HTERT RPE-1 (cell line): ENCODE data around the gene FRMD8.
"Not testable (repeated sequence)": the region's sequence is repeated elsewhere in the genome, so short reads cannot be mapped to it uniquely, and the experiment has no call there.

Experiments used
- in situ Hi-C: fragments of 300-500 bp; cut with MboI; formaldehyde crosslinking; loops from 4 replicates; pipeline ENCODE4 v1.14.3; 2020; ENCODE audit warnings: low sequenced_read_pairs

The FRMD8 gene

DNA sequence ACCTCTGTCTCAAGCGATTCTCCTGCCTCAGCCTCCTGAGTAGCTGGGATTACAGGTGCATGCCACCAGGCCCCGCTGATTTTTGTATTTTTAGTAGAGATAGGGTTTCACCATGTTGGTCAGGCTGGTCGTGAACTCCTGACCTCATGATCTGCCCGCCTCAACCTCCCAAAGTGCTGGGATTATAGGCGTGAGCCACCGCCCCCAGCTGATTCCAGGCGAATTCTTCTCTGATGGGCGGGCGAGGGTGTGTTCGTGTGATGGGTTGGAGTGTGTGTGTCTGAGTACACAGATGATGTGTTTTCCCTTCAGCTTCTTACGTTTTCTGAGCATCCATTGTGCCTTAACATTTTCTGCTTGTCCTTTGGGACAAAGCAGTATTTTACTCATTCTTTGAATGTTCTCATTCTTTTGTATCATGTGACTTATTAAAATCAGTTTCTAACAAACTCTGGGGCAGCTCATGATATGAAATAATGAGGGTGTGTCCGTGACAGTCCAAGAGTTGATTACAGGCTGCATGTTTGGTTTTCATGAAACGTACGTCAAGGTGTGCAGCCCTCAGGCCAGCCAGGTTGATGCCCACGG, 26.7 kb downstream of the FRMD8 start:
- in situ Hi-C loops: not testable (repeated sequence)

DNA sequence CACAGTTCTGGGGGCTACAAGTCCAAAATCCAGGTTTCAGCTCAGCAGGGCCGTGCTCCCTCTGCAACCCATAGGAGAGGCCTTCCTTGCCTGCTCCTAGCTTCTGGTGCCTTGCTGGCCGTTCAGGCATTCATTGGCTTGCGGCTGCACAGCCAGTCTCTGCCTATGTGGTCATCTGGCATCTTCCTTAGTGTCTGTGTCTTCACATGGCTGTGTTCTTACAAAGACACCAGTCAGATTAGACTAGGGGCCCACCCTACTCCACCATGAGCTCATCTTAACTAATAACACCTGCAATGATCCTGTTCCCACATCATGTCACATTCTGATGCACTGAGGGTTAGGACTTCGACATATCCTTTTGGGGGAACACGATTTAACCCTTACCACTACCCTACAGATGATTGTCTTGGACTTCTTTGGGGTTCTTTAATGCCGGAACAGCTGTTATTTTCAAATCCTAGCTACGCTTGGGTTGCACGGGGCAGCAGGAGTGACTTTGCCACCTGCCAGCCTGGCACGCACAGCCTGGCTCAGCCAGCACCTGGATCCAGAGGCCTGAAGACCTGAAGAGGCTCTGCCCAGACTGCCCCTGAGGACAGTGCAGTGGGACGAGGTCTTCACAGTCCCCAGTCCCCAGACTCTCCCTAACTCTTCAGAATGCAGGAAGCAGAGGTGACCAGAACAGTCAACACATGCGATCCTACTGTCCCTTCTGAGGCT, 28.5 kb downstream of the FRMD8 start:
- in situ Hi-C loops: no loop called here

DNA sequence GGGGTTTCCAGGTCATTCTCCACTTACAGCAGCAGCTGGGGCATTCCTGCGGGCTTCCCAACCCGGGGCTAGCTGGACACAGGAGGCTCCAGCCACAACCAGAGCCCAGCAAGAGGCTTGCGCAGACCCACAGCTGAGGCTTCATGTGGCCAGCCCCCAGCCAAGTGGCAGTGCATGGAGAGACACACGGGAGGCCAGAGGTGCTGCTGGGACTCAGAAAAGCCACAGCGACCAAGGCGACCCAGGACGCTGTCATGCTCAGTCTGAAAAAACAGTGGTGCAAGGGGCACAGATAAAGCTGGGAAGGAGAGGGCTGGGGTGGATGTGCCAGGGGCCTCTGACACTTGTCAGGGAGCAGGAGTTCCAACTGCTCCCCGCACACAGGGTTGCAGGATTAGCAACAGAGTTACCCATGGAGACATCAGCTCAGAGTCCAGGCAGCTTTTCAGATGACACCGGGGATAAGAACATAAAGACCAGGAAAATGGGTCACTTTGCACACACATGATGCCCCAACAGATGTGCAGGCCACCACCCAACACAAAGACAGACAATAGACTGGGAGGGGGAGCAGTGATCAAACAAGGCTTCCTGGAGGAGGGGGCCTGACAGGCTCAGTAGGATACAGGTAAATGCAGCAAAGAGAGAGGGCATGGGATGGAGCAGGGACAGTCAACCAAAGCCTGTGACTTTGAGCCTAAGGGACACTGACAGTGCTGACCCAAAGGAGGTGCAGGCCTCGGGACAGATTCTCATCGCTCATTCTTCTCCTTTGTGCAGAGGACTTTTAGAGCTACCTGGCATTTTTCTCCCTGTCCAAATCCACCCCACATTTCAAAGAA, 29.3 kb downstream of the FRMD8 start:
- in situ Hi-C loops: no loop called here

DNA sequence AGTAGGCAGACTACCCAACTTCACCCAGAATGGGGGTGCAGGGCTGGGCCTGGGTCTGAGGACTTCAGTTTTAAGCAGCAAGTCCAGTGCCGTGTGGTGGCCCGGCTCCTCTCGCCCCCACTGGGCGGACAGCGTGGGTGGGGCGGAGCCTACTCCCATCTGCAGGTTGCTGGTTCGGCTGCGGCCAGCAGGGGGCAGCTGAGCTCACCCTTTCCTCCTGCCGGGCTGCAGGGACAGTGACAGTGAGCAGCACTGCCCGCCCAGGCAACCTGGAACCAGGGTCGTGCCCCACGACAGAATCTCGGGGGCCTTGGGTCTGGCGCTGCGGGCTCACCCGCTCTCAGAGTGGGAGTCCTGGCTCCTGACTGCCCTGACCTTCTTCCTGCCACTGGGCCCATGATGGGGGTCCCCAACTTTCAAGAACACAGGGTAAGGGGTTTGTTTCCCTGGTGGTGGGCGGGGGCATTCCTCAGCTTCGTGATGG, 29.9 kb downstream of the FRMD8 start:
- in situ Hi-C loops: no loop called here

DNA sequence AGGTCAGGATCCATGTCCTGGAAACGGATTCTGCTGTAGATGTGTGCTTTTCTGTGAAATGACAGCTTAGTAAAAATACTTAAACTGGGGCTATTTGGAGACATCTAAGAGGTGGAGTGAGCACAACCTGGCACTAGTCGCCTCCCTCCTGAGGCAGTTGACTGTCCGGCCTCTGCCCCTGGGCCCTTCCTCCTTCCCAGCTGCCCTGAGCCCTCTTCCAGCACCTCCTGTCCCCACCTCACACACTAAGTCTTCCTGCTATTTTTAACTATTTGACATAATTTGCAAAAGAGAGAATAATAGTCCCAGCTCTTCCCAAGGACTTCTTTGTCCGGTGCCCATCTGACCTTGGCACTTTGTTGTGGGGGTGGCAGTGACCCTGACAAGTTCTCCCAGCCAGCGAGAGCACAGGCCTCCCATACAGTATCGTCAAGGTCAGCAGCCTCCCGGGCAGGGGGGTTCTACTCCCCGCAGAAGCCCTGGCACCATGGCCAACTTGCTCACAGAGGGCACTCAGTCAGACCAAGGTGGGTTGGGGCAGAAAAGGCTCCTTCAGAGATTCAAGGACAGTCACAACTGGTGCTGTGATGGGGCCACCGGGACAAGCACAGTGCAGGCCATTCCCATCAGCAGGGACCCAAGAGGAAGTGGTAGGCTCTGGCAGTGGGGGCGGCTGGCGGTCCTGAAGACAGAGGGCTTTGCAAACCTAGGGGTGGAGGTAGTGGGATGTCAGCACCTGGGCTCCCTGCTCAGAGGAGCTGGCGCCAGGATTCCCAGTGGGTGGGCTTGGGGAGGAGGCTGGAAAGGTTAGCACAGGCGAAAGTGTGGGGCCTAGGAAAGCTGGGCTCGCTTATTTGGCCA, 30.6 kb downstream of the FRMD8 start:
- in situ Hi-C loops: no loop called here

DNA sequence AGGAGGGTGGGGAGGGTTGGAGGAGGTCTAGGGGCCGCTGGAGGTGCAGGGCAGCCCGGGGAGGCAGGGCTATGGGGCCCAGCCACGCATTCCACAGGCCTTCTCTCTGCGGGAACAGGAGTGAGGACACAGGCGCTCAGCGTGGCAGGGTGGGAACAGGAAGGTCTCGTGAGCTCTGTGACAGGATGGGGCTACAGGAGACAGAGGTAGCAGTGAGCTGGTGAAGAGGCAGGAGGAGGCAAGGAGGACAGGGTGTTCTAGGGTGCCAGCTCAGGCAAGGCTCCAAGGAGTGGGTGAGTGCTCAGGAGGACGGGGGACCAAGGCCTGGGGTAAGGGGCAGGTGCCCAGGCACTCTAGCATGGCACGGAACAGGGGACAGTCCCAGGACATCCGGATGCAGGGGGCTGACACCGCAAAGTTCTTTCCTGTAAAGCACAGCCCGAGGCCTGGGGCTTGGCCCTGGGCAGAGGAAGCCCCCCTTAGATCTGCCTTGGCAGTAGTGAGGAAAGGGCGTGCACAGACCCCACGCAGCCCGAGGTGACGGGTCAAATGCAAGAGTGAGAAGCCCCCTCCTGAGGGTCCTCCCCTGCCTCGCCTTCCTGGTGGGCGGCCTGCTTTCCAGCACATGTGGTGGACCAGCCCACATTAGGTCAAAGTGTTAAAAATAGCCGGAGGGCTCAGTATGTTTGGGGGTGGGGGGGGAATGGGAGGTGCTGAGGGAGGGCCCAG, 31.4 kb downstream of the FRMD8 start:
- in situ Hi-C loops: no loop called here

DNA sequence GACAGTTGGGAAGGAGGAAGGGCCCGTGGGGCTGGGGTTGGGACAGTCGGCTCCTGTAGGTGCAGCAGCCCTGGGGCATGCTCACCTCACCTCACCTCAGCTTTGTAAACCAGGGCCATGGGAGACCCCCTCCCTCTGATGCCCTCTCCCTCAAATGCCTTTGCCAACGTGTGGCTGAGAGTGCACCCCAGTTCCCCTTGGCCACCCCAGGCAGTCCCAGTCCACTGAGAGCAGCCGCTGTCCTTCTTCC, 31.9 kb downstream of the FRMD8 start:
- in situ Hi-C loops: no loop called here

DNA sequence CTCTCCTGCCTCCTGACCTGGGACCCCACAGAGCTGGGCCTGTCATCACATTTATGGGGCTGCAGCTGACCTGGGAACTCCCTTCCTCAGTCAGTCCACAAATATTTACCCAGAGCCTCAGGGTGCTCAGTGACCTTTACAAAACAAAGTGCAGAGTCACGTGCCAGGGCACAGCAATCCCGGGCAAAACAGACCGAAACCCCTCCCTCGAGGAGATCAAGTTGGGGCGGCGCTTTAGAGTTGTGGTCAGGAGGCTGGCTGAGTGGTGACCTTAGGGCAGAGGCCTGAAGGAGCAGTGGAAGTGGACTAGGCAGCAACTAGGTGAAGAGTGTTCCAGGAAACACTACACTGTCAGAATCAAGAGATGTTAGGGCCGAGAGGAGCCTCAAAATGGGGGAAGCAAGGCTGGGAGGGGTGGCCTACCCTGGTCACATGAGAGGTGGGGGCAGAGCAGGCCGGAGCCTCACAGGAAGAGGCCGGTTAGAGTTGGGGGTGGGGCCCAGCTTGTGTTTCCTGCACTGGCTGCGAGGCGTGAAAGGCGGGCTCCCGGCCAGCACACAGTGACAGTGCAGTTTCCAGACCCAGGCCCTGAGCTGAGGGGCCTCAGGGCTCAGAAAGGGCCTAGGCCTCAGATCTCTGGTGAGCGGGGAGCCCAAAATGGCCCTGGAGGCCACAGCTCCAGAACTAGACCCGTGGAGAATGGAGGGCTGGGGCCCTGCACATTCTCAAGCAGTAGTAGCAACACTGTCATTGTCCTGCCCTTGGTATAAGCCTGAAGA, 32.4 kb downstream of the FRMD8 start:
- in situ Hi-C loops: no loop called here

DNA sequence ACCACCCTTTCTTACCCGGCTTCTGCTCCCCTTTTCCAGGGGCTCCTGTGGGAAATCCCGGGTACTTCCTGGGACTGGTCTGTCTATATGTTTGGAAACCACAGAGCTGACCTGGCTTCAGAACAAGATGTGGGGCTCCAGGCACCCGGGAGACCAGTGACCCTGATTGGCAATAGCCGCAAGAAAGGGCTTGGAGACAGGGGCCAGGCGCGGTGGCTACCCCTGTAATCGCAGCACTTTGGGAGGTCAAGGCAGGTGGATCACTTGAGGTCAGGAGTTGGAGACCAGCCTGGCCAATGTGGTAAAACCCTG, 33.0 kb downstream of the FRMD8 start:
- in situ Hi-C loops: no loop called here

DNA sequence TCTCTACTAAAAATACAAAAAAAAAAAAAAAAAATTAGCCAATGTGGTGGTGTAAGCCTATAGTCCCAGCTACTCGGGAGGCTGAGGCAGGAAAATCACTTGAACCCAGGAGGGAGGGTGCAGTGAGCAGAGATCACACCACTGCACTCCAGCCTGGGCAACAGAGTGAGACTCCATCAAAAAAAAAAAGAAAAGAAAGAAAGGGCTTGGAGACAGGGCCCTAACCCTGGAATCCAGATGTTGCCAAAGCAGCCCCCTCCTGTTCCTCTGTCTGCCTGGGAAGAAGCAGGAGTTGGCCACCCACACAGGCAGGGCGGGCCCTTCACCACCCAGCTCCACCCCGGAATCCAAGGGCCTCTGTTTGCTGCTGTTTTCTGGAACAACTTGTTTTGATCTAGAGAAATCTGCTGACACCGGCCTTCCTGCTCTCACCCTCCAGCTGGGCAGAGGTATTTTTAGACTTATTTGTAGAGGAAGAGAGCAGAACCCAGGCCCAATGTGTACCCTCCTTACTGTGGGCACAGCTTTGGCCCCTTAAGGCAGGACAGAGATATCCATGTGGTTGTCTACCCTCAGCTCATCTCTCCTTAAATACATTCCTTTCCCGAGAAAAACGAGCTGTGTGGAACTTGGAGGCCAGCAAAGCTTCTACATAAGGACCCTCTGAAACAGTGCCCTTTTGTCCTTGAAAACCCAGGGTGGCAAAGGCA, 33.5 kb downstream of the FRMD8 start:
- in situ Hi-C loops: no loop called here

DNA sequence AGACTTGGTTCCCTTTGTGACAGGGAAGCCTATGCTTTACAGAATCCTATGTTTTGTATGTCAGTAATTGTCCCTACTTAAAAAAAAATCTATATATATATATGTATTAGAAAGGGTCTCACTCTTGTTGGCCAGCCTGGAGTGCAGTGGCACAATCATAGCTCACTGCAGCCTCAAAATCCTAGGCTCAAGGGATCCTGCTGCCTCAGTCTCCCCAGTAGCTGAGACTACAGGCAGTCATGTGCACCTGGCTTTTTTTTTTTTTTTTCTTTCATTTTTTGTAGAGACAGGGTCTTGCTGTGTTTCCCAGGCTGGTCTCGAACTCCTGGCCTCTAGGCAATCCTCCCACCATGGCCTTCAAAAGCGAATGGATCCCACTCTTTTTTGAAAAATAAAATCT, 34.1 kb downstream of the FRMD8 start:
- in situ Hi-C loops: no loop called here

DNA sequence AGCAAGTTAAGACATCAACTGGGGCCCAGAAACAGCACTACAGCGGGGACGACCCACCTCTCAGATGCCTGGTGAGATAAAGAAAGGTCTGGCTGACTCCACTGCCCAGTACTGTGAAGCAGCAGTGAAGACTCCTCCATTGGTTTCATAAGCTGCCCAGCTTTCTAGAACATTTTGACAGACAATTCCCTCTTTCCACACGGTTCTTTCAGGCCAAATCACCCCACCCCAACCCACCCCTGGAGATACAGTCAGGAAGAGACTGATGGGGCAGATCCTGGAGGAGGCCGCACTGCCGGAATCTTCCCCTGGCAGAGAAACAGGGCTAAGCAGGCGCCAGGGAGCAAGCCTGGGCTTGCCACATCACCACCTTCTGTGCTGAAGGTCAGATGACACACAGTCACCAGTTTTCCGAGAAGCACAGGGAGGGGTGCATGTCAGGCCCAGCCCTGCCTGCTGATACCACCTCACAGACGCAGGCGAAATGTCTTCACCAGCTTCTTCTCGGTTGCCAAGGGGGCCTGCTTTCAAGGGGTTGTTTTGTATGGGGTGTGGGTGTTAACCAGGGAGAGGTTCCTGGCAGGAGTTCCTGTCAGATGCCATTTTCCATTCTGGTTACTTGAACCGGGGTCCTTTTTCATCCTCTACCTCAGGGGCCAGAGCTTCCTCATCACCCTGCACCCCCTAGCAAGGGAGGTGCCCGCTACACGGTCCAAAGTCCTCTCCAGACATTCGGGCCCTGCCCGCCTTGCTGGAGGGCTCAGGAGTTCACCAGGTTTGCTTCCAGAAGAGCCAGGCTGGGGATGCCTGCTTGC, 34.7 kb downstream of the FRMD8 start:
- in situ Hi-C loops: no loop called here

DNA sequence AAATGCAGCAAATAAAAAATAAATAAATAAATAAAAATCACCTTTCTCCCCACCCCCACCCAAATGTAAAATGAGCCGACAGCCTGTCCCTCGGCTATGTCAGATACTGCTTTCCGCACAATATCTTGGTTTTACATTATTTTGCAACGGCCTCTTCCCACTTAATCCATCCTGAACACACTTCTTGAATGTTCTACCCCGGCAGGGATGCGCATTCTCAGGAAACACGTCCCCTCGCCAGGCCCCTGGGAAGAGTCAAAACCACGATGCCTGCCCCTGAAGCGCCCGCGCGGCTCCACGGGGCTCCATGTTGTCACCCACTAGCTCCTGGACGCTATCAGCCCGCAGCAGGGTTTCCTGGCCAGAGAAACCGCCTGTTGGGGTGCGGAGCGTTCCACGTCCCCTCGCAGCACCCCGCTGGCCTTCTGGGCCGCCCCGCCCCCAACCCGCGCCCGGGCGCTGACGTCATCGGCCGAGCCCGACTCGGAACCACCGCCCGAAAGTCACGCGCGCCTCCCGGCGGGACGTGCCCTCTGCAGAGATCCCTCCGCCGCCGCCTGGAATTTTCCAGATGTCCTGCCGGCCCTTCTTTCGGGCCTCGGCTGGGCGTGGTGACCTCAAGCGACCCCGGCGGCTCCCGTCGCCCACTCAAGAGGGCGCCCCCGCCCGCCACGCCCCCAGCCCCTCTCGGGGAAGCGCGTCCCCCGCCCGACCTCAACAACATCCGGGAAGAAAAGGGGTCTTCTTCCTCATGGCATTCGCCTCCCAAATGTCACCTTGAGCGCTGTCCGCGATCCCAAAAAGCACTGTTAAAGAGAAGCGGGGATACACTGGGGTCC, 35.6 kb downstream of the FRMD8 start:
- in situ Hi-C loops: no loop called here

DNA sequence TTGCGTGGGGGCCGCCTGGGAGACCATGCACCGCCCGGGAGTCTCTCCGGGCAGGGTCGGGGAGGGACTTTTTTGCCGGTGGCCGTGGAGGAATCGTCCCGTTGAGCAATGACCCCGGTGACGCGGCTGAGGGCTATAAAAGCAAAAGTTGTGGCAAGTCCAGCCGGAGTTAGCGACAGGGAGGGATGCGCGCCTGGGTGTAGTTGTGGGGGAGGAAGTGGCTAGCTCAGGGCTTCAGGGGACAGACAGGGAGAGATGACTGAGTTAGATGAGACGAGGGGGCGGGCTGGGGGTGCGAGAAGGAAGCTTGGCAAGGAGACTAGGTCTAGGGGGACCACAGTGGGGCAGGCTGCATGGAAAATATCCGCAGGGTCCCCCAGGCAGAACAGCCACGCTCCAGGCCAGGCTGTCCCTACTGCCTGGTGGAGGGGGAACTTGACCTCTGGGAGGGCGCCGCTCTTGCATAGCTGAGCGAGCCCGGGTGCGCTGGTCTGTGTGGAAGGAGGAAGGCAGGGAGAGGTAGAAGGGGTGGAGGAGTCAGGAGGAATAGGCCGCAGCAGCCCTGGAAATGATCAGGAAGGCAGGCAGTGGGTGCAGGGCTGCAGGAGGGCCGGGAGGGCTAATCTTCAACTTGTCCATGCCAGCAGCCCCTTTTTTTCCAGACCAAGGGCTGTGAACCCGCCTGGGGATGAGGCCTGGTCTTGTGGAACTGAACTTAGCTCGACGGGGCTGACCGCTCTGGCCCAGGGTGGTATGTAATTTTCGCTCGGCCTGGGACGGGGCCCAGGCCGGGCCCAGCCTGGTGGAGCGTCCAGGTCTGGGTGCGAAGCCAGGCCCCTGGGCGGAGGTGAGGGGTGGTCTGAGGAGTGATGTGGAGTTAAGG, 36.4 kb downstream of the FRMD8 start, which contains the start of gene NEAT1:
Gene NEAT1, plus strand, starts transcription at position 166 of the 883 bp plus-strand sequence.
- in situ Hi-C loops: no loop called here

DNA sequence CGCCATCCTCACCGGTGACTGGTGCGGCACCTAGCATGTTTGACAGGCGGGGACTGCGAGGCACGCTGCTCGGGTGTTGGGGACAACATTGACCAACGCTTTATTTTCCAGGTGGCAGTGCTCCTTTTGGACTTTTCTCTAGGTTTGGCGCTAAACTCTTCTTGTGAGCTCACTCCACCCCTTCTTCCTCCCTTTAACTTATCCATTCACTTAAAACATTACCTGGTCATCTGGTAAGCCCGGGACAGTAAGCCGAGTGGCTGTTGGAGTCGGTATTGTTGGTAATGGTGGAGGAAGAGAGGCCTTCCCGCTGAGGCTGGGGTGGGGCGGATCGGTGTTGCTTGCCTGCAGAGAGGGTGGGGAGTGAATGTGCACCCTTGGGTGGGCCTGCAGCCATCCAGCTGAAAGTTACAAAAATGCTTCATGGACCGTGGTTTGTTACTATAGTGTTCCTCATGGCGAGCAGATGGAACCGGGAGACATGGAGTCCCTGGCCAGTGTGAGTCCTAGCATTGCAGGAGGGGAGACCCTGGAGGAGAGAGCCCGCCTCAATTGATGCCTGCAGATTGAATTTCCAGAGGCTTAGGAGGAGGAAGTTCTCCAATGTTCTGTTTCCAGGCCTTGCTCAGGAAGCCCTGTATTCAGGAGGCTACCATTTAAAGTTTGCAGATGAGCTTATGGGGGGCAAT, 37.2 kb downstream of the FRMD8 start:
- in situ Hi-C loops: no loop called here
